H9 (cell line): Measurements from ENCODE around the gene CETP. TPM values are rescaled to one million over a fixed set of nuclear protein-coding genes. Genes with fewer than 3 reads are reported as not detected.

Experiments
- DNase-seq: peaks from one replicate; pipeline ENCODE4 v3.0.0-alpha.2; 2017
- H2AFZ ChIP-seq: one replicate; pipeline ENCODE4 v1.6.1; 2013; ENCODE audit warnings: mild to moderate bottlenecking, low read length, control low read depth, moderate library complexity
- H2AK5ac ChIP-seq: 2 replicates; pipeline ENCODE4 v1.6.1; 2013; ENCODE audit warnings: low read length, control low read depth, mixed read lengths; ENCODE audit not compliant: insufficient read length
- H2BK120ac ChIP-seq: one replicate; pipeline ENCODE4 v1.6.1; 2013; ENCODE audit warnings: low read depth, mild to moderate bottlenecking, low read length, control low read depth, inconsistent platforms; ENCODE audit not compliant: poor library complexity, severe bottlenecking
- H2BK12ac ChIP-seq: 2 replicates; pipeline ENCODE4 v1.6.1; 2013; ENCODE audit warnings: low read length, control low read depth, mixed read lengths, low read depth; ENCODE audit not compliant: insufficient read length
- H2BK15ac ChIP-seq: 2 replicates; pipeline ENCODE4 v1.6.1; 2013; ENCODE audit warnings: low read depth, low read length, control low read depth
- H2BK20ac ChIP-seq: one replicate; pipeline ENCODE4 v1.6.1; 2013; ENCODE audit warnings: low read depth, mild to moderate bottlenecking, low read length, control low read depth, inconsistent platforms; ENCODE audit not compliant: poor library complexity, severe bottlenecking
- H2BK5ac ChIP-seq: 2 replicates; pipeline ENCODE4 v1.6.1; 2013; ENCODE audit warnings: low read length, control low read depth, mixed read lengths; ENCODE audit not compliant: insufficient read length
- H3K14ac ChIP-seq: 2 replicates; pipeline ENCODE4 v1.6.1; 2013; ENCODE audit warnings: low read length, control low read depth; ENCODE audit not compliant: insufficient read depth
- H3K18ac ChIP-seq: 2 replicates; pipeline ENCODE4 v1.6.1; 2013; ENCODE audit warnings: low read depth, mild to moderate bottlenecking, mixed read lengths, low read length, control low read depth; ENCODE audit not compliant: insufficient read length
- H3K23ac ChIP-seq: 2 replicates; pipeline ENCODE4 v1.6.1; 2013; ENCODE audit warnings: low read length, control low read depth, mixed read lengths, low read depth; ENCODE audit not compliant: insufficient read length
- H3K23me2 ChIP-seq: 2 replicates; pipeline ENCODE4 v1.6.1; 2013; ENCODE audit warnings: low read depth, mild to moderate bottlenecking, mixed read lengths, low read length, control low read depth; ENCODE audit not compliant: insufficient read length, poor library complexity, severe bottlenecking
- H3K27ac ChIP-seq: 2 replicates; pipeline ENCODE4 v1.5.1; 2013; ENCODE audit warnings: low read length, control low read depth, mixed read lengths, low read depth; ENCODE audit not compliant: insufficient read length
- H3K27me3 ChIP-seq: 2 replicates; pipeline ENCODE4 v1.6.1; 2013; ENCODE audit warnings: low read length, control low read depth, inconsistent platforms; ENCODE audit not compliant: insufficient read depth
- H3K4ac ChIP-seq: 2 replicates; pipeline ENCODE4 v1.6.1; 2013; ENCODE audit warnings: low read depth, mild to moderate bottlenecking, control low read depth, inconsistent platforms, low read length, moderate library complexity
- H3K4me1 ChIP-seq: 2 replicates; pipeline ENCODE4 v1.6.1; 2013; ENCODE audit warnings: low read length, control low read depth, inconsistent platforms; ENCODE audit not compliant: insufficient read depth
- H3K4me2 ChIP-seq: 2 replicates; pipeline ENCODE4 v1.6.1; 2013; ENCODE audit warnings: low read length, control low read depth, mixed read lengths; ENCODE audit not compliant: insufficient read length, insufficient read depth
- H3K56ac ChIP-seq: 2 replicates; pipeline ENCODE4 v1.6.1; 2013; ENCODE audit warnings: low read depth, mild to moderate bottlenecking, mixed read lengths, low read length, control low read depth; ENCODE audit not compliant: insufficient read length
- H3K79me1 ChIP-seq: 2 replicates; pipeline ENCODE4 v1.6.1; 2013; ENCODE audit warnings: low read depth, mild to moderate bottlenecking, moderate library complexity, low read length, control low read depth, inconsistent platforms; ENCODE audit not compliant: insufficient read depth, poor library complexity, severe bottlenecking
- H3K79me2 ChIP-seq: 2 replicates; pipeline ENCODE4 v1.6.1; 2013; ENCODE audit warnings: low read length, control low read depth, inconsistent platforms; ENCODE audit not compliant: insufficient read depth
- H3K9ac ChIP-seq: 2 replicates; pipeline ENCODE4 v1.6.1; 2013; ENCODE audit warnings: low read length, control low read depth, mixed read lengths; ENCODE audit not compliant: insufficient read length; ENCODE audit errors: extremely low read depth
- H3K9me3 ChIP-seq: one replicate; pipeline ENCODE4 v1.6.1; 2013; ENCODE audit warnings: low read depth, low read length, inconsistent platforms; ENCODE audit not compliant: control insufficient read depth
- H3T11ph ChIP-seq: one replicate; pipeline ENCODE4 v1.6.1; 2013; ENCODE audit warnings: mild to moderate bottlenecking, low read length, control low read depth, inconsistent platforms
- H4K20me1 ChIP-seq: one replicate; pipeline ENCODE4 v1.6.1; 2013; ENCODE audit not compliant: control insufficient read depth, insufficient read length, insufficient read depth
- H4K5ac ChIP-seq: 2 replicates; pipeline ENCODE4 v1.6.1; 2013; ENCODE audit warnings: low read depth, mild to moderate bottlenecking, mixed read lengths, low read length, control low read depth; ENCODE audit not compliant: insufficient read length
- H4K8ac ChIP-seq: replicated peaks from 2 replicates; pipeline ENCODE4 v1.6.1; 2013; ENCODE audit warnings: low read length, control low read depth, mixed read lengths, low read depth; ENCODE audit not compliant: insufficient read length
- H4K91ac ChIP-seq: 2 replicates; pipeline ENCODE4 v1.6.1; 2013; ENCODE audit warnings: low read depth, mild to moderate bottlenecking, moderate library complexity, mixed read lengths, low read length, control low read depth; ENCODE audit not compliant: insufficient read length
- H3K27ac Mint-ChIP-seq, 3 experiments: 2 replicates in 2 of 3; 3 replicates in 1 of 3; pipeline ENCODE4 v1.8.0; 2020 to 2021; ENCODE audit warnings: mixed read lengths in 3 of 3, mild to moderate bottlenecking in 1 of 3, moderate library complexity in 1 of 3
- H3K27me3 Mint-ChIP-seq: 2 replicates; pipeline ENCODE4 v1.8.0; 2021; ENCODE audit warnings: low read depth, mild to moderate bottlenecking, moderate library complexity, mixed read lengths
- H3K36me3 Mint-ChIP-seq, 3 experiments: 2 replicates in 2 of 3; 3 replicates in 1 of 3; pipeline ENCODE4 v1.8.0; 2020 to 2021; ENCODE audit warnings: low read depth in 3 of 3, mixed read lengths in 3 of 3; ENCODE audit not compliant: insufficient read depth in 1 of 3
- H3K4me1 Mint-ChIP-seq, 2 experiments: 2 replicates each; pipeline ENCODE4 v1.8.0; 2020; ENCODE audit warnings: mixed read lengths in 2 of 2
- H3K4me3 Mint-ChIP-seq, 2 experiments: 2 replicates in 1 of 2; 3 replicates in 1 of 2; pipeline ENCODE4 v1.8.0; 2020 to 2021; ENCODE audit warnings: mild to moderate bottlenecking in 2 of 2, mixed read lengths in 2 of 2, moderate library complexity in 1 of 2
- H3K9me3 Mint-ChIP-seq, 2 experiments: 2 replicates in 1 of 2; 3 replicates in 1 of 2; pipeline ENCODE4 v1.8.0; 2020; ENCODE audit warnings: mild to moderate bottlenecking in 2 of 2, mixed read lengths in 2 of 2, moderate library complexity in 1 of 2
- CTCF ChIP-seq: fragments of 200-600 bp; sonication (generic); conservative IDR thresholded peaks from 3 replicates; pipeline ENCODE4 v1.8.0; 2021; ENCODE audit warnings: antibody characterized with exemption, mild to moderate bottlenecking
- WGBS: extraction: QIAGEN DNeasy Blood & Tissue Kit; methylation state at CpG from one replicate; pipeline ENCODE4 v1.1.7; 2013; ENCODE audit warnings: missing lambda C conversion rate, low lambda C conversion rate, mixed read lengths; ENCODE audit not compliant: insufficient read length; ENCODE audit errors: extremely low coverage; 5-methylcytosine and 5-hydroxymethylcytosine counted together
- total RNA-seq: library from RNA; stranded (reverse); gene quantifications from 2 replicates; pipeline ENCODE4 v1.2.1, GENCODE V29; 2021

Gene CETP
- total RNA-seq, 1 experiment from 2014 or later = not detected

- Histone ChIP-seq H2BK15ac (no peak overlapping the region), H3K18ac (no peak overlapping the region), H2BK120ac (no peak overlapping the region), H4K20me1 (no peaks in the 10 kb centered on the region), H3K79me2 (no peaks in the 10 kb centered on the region), H3K23me2 (no peaks in the 10 kb centered on the region), H3K27ac (no peak overlapping the region), H3K4ac (no peak overlapping the region), H3K79me1 (no peaks in the 10 kb centered on the region), H4K91ac (no peak overlapping the region), H4K5ac (no peak overlapping the region), H4K8ac (no peak overlapping the region), H3K9me3 (no peaks in the 10 kb centered on the region), H3K23ac (no peak overlapping the region), H3K4me2 (no peak overlapping the region), H3T11ph (no peak overlapping the region), H3K14ac (no peak overlapping the region; the same call in 1 of the 2 replicates), H2AK5ac (no peak overlapping the region), H3K9ac (no peak overlapping the region), H3K4me1 (no peaks in the 10 kb centered on the region), H2BK5ac (no peak overlapping the region), H2AFZ (no peak overlapping the region), H2BK20ac (no peak overlapping the region), H3K56ac (no peak overlapping the region), H2BK12ac (no peak overlapping the region), H3K27me3 (no peaks in the 10 kb centered on the region)
- peaks cover 0 to 2% of the 10 kb centered on the region in 2 experiments; a peak in 2 of 5 replicates for H3K9me3 Mint-ChIP-seq
- H3K36me3 Mint-ChIP-seq = no peaks in the 10 kb centered on the region; a peak in 1 of 7 replicates
- H3K4me3 Mint-ChIP-seq = no peak overlapping the region
- H3K27me3 Mint-ChIP-seq = peaks cover 2% of the 10 kb centered on the region; the same call in 1 of the 2 replicates
- no peak for TF ChIP-seq CTCF
- WGBS = no CpG with 5 or more reads among the region's 7 CpGs
- H3K4me1 Mint-ChIP-seq = no peaks in the 10 kb centered on the region
- DNase-seq = no peak
- no peak overlapping the region; a peak in 1 of 7 replicates for H3K27ac Mint-ChIP-seq
Observed at GRCh38 chr16:56969769-56970168, 8.0 kb downstream of the CETP start.
